ENCODE measurements around the gene RPL22L1. TPM values are rescaled to one million over a fixed set of nuclear protein-coding genes. Genes with fewer than 3 reads are reported as not detected.

RPL22L1 gene
- total and polyA plus RNA-seq, 12 donors: 22.1 to 143 (median 58.4) TPM

DNA sequence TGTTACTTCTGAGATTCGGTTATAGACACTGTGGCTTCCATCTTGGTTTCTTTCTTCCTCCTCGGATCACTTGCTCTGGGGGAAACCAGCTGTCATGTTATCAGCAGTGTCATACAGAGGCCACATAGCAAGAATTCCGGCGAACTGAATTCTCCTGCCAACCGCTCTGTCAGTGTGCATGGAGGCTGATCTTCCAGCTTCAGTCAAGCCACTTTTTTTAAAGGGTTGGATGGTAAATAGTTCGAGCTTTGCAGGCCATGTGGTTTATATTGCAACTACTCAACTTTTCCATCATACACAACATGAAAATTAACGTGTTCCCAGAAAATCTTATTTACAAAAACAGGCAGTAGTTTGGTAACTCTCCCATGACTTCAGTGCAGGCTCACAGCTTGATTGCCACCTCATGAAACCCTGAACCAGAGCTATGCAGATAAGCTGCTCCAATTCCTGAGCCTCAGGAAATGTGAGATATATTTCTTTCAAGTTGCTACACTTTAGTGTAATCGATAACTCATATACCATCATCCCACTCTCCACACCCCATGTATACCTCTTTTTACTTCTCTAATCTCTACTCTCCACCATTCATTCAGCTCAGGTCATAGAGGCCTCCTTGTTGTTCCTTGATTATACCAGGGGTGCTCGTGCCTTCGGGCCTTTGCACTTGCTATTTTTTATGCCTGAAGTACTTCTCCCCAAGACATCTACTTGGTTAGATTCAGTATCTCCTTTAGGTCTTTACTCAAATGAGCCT lies 7.2 kb downstream of the RPL22L1 start:
- Histone ChIP-seq H3K27ac (no peak overlapping the region), H3K27me3 (no peaks in the 10 kb centered on the region), H3K36me3 (replicated peaks in 1 of 2) (peaks cover 0 to 27% of the 10 kb centered on the region in 2 donors), H3K4me3 (no peak overlapping the region), H3K9me3 (replicated peaks in 1 of 3) (no peaks in the 10 kb centered on the region), H3K4me1 (replicated peaks in 1 of 2) (peaks cover 0 to 10% of the 10 kb centered on the region in 2 donors)
- WGBS, 4 donors: 80 to 88% (median 82%) methylated on average over 10 of the region's 10 CpGs
- TF ChIP-seq POLR2A (IDR thresholded peaks at IDR 0.05): no peak
- TF ChIP-seq, protein P1, sequence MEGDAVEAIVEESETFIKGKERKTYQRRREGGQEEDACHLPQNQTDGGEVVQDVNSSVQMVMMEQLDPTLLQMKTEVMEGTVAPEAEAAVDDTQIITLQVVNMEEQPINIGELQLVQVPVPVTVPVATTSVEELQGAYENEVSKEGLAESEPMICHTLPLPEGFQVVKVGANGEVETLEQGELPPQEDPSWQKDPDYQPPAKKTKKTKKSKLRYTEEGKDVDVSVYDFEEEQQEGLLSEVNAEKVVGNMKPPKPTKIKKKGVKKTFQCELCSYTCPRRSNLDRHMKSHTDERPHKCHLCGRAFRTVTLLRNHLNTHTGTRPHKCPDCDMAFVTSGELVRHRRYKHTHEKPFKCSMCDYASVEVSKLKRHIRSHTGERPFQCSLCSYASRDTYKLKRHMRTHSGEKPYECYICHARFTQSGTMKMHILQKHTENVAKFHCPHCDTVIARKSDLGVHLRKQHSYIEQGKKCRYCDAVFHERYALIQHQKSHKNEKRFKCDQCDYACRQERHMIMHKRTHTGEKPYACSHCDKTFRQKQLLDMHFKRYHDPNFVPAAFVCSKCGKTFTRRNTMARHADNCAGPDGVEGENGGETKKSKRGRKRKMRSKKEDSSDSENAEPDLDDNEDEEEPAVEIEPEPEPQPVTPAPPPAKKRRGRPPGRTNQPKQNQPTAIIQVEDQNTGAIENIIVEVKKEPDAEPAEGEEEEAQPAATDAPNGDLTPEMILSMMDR (IDR thresholded peaks at IDR 0.05): no peak
- DNase-seq: no peak
- intact Hi-C loops (cut with DNase I): no loop called here

DNA sequence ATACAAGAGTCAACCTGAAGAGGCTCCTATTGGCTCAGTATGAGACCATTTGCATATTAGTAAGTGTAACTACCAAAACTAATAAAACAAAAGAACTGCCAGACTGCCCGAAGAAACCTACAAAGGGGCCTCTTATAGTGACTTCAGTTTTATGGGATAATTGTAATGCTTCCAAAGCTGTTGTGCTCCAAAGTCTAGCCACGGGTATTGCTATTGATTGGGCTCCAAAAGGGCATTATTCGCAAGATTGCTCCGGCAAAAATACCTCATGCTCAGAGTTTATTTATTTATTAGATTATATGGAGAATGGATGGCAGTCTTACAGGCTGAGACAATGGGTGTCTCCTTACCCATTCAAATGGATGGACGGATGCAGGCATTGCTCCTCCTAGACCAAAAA lies 11.4 kb downstream of the RPL22L1 start:
- Histone ChIP-seq H3K36me3 (replicated peaks in 1 of 2) (no peaks in the 10 kb centered on the region), H3K4me3 (no peak overlapping the region), H3K27me3 (no peaks in the 10 kb centered on the region), H3K27ac (no peak overlapping the region), H3K4me1 (replicated peaks in 1 of 2) (no peaks in the 10 kb centered on the region), H3K9me3 (replicated peaks in 1 of 3) (no peaks in the 10 kb centered on the region)
- no peak for DNase-seq
- 78 to 88% (median 83%) methylated on average over 5 of the region's 5 CpGs for WGBS, 4 donors
- intact Hi-C loops (cut with DNase I): no loop called here
- TF ChIP-seq POLR2A (IDR thresholded peaks at IDR 0.05): no peak
- TF ChIP-seq, protein P1 (IDR thresholded peaks at IDR 0.05): no peak

DNA sequence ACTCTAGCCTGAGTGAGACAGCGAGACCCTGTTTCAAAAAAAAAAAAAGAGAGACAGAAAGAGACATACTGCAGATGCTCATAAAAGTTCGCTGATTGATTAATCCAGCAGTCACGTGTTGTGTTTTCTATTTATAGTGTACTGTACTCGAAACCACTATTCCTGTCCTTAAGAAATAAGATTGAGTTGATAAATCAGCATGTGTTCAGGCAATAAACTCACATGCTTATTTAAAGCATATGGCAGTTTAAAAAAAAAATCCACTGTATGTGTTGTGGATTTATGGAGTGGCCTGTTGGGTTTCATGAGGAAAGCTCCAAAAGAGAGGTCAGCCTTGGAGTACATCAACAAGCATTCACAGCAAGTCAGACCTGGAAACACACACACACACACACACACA lies 17.7 kb downstream of the RPL22L1 start:
- H3K9me3 ChIP-seq (replicated peaks in 1 of 3): no peaks in the 10 kb centered on the region
- no peaks in the 10 kb centered on the region for H3K27me3 ChIP-seq
- no peaks in the 10 kb centered on the region for H3K36me3 ChIP-seq (replicated peaks in 1 of 2)
- no peak overlapping the region for H3K27ac ChIP-seq
- DNase-seq: no peak
- intact Hi-C loops (cut with DNase I): no loop called here
- H3K4me1 ChIP-seq (replicated peaks in 1 of 2): no peaks in the 10 kb centered on the region
- WGBS, 4 donors: 48 to 67% (median 60%) methylated on average over 4 of the region's 4 CpGs
- no peak overlapping the region for H3K4me3 ChIP-seq
- TF ChIP-seq, protein P1 (IDR thresholded peaks at IDR 0.05): no peak
- TF ChIP-seq POLR2A (IDR thresholded peaks at IDR 0.05): no peak

DNA sequence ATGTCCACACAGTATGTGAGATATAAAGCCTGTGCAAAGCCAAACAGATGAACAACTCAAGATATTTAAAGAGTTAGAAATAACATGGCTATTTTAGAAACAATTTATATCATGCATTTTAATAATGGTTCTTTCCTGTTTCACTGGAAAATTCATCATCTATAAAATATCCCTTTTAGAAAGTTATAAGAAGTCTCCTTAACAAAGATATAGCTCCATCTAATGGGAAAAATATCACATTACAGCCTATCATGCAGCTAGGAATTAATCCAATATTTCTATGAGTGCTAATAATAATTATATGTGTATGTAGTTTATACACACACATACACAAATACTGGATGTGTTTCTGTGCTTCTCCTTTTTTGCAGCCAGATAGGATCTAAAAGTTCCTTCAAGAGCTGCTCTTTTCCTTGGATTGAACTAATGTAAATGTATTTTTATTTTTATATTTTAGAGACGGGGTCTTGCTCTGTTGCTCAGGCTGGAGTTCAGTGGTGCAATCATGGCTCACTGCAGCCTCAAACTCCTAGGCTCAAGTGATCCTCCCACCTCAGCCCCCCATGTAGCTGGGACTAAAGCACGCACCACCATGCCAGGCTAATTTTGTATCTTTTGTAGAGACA lies 21.6 kb downstream of the RPL22L1 start:
- no peak for DNase-seq
- Histone ChIP-seq H3K27ac (no peak overlapping the region), H3K36me3 (replicated peaks in 1 of 2) (no peaks in the 10 kb centered on the region), H3K4me1 (replicated peaks in 1 of 2) (no peaks in the 10 kb centered on the region), H3K27me3 (no peaks in the 10 kb centered on the region), H3K9me3 (replicated peaks in 1 of 3) (no peaks in the 10 kb centered on the region), H3K4me3 (no peak overlapping the region)
- intact Hi-C loops (cut with DNase I): no loop called here
- 82 to 94% (median 88%) methylated on average over 2 of the region's 2 CpGs for WGBS, 4 donors
- no peak for TF ChIP-seq POLR2A (IDR thresholded peaks at IDR 0.05)
- TF ChIP-seq, protein P1 (IDR thresholded peaks at IDR 0.05): peak in 5 of 6 experiments; percentile 2 to 47 (median 35)

All from adrenal gland (tissue), 12 donors.